D721Med (cell line): ENCODE data around the gene BRI3BP.
"Not testable (repeated sequence)": the region's sequence is repeated elsewhere in the genome, so short reads cannot be mapped to it uniquely, and the experiment has no call there.

ENCODE experiments used
- DNase-seq: peaks from one replicate; pipeline ENCODE4 v3.0.0; 2011; ENCODE audit warnings: low spot score; ENCODE audit not compliant: insufficient read length
- FAIRE-seq: peaks from 2 replicates; lab custom pipeline; 2011; peaks lifted over from hg19 to GRCh38; lab: Jason Lieb, UNC
- TF ChIP-seq, protein P1 (sequence below): IDR thresholded peaks from 2 replicates; pipeline ENCODE4 v1.5.1; 2012; ENCODE audit warnings: mild to moderate bottlenecking, control low read depth; ENCODE audit not compliant: insufficient read depth; ENCODE audit errors: missing control alignments

Gene BRI3BP

DNA sequence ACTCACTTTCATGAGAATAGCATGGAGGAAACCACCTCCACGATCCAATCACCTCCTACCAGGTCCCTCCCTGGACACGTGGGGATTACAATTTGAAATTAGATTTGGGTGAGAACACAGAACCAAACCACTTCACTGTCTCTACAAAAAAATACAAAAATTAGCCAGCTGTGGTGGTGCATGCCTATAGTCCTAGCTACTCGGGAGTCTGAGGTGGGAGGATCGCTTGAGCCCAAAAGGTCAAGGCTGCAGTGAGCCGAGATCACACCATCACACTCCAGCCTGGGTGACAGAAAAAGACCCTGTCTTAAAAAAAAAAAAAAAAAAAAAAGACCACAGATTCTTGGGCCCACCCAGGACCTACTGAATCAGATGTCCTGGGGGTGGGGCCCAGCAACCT is 28.3 kb downstream of the BRI3BP start:
- FAIRE-seq (no peak), DNase-seq (no peak)
- TF ChIP-seq, protein P1, sequence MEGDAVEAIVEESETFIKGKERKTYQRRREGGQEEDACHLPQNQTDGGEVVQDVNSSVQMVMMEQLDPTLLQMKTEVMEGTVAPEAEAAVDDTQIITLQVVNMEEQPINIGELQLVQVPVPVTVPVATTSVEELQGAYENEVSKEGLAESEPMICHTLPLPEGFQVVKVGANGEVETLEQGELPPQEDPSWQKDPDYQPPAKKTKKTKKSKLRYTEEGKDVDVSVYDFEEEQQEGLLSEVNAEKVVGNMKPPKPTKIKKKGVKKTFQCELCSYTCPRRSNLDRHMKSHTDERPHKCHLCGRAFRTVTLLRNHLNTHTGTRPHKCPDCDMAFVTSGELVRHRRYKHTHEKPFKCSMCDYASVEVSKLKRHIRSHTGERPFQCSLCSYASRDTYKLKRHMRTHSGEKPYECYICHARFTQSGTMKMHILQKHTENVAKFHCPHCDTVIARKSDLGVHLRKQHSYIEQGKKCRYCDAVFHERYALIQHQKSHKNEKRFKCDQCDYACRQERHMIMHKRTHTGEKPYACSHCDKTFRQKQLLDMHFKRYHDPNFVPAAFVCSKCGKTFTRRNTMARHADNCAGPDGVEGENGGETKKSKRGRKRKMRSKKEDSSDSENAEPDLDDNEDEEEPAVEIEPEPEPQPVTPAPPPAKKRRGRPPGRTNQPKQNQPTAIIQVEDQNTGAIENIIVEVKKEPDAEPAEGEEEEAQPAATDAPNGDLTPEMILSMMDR: no peak

DNA sequence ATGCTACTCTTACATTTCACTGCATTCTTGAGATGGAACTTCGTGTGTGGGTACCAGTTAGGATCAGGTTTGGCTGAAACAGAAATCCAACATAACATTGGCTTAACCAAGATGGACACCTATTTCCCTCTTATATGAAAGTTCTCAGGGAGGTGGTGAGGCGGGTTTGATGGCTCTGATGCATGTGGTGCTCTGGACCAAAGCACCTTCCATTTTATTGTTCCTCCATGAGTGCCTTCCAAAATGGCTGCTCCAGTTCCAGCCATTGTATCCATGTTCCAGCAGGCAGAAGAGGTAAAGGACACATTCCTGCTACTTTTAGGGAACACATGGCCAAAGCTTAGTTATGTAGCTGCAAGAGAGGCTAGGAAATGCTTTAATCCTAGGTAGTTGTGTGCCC is 29.6 kb downstream of the BRI3BP start:
- FAIRE-seq (no peak), DNase-seq (no peak)
- TF ChIP-seq, protein P1: no peak

DNA sequence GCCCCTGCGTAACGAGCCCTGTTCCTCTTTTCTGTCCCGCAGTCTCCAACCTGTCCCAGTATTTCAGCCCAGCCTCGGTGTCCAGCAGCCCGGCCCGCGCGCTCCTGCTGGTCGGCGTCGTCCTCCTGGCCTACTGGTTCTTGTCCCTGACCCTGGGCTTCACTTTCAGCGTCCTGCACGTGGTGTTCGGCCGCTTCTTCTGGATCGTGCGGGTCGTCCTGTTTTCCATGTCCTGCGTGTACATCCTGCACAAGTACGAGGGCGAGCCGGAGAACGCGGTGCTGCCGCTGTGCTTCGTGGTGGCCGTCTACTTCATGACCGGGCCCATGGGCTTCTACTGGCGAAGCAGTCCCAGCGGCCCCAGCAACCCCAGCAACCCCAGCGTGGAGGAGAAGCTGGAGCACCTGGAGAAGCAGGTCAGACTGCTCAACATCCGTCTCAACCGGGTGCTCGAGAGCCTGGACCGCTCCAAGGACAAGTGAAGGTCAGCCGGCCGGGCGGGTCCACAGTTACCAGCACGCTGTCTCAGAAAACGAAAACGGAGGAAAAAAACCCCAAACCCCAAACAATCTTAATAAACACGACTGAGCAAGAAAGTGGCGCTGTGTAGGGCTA is 31.6 kb downstream of the BRI3BP start:
- DNase-seq (no peak), FAIRE-seq (no peak)
- TF ChIP-seq, protein P1: no peak

DNA sequence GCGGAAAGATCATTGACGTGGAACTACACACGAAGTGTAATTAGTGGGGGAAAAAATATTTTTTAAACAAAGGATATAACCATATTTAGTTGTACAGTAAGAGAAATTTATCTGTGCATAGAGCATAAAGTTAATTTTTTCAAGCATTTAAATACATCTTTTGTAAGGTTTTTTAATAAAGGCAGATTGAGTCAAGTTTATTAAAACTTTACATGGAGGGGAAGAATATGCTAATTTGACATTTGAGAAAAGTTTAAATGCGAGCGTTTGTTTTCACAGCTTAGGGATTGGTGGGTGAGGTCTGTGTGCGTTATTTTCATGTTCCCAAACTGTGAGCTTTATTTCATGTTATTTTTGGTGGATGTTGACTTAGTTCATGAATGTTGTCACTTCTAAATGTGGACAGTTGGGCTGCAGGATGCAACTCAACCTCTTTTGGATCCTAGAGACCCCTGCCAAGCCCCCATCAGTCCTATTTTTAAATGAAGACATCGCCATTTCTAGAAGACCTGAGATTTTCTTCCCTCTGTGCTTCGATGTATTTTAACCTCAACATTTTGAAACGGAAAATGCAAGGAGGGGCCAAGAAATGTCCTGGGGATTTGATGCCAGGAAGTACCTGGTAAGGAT is 32.3 kb downstream of the BRI3BP start:
- DNase-seq: no peak
- TF ChIP-seq, protein P1: no peak
- no peak for FAIRE-seq

DNA sequence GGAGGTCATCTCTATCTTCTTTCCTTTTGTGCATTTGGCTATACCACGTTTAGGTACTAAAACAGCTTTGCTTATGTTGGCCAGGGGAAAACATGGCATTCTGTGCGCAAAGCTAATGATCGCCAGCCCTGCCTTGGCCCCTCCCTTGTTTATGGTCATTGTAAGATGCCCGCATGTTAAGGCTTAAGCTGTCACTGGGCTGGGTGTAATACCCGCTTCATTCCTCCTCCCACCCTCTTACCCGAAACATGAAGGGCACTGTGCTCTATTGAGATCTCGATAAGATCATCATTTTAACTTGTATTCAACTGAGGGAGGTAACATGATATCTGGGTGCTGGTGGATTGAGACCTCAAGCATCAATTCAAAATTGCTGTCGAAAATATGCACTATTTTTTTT is 34.7 kb downstream of the BRI3BP start:
- no peak for FAIRE-seq
- no peak for DNase-seq
- TF ChIP-seq, protein P1: no peak

DNA sequence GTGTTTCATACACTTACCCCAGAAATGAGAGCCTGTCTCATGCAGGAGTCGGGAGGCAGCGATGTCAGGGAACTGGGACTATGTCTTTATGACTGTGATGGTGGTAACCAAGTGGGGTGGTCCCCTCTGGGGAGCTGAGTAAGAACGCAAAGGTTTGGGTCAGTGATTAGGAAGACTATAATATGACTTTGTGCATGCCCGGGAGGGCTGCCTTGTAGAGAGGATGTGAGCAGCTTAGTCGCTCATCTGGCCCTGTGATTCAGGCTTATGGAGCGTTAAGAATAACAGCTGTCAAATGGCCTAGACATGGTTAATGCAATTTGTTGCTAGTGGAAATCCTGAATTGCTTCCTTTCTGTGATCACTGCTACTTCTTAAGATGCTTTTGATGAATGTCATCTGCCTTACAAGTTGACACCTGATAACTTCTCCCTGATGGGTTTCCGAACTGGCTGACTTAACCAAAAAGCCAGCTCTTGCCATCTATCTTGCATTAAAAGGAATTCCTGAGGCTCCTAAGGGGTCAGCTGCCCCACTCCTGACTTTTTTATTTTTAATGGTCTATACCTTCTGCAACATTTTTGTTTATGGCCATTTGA is 36.4 kb downstream of the BRI3BP start:
- FAIRE-seq (peak; percentile 94), DNase-seq (peak; percentile 42)
- TF ChIP-seq, protein P1: no peak

DNA sequence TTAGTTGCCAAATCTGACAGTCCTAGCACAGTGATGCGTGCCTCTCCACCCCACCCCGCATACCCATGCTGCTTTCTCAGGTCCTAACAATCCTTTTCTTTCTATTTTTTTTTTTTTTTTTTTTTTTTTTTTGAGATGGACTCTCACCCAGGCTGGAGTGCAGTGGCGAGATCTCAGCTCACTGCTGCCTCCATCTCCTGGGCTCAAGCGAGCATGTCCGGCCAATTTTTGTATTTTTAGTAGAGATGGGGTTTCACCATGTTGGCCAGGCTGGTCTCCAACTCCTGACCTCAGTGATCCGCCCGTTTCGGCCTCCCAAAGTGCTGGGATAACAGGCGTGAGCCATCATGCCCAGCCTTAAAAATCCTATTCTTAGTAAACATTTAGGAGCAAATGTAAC is 38.0 kb downstream of the BRI3BP start:
- not testable (repeated sequence) for FAIRE-seq, DNase-seq
